Colonic mucosa (tissue), 4 donors: Measurements from ENCODE around the gene AFMID. TPM values are rescaled to one million over a fixed set of nuclear protein-coding genes. Genes with fewer than 3 reads are reported as not detected.

ENCODE experiments used
- DNase-seq: peaks from one replicate; pipeline ENCODE4 v3.0.0-alpha.2; 2020
- H3K27ac ChIP-seq: fragments of 200-600 bp; one replicate; pipeline ENCODE4 v1.8.0; 2021
- H3K27me3 ChIP-seq: fragments of 200-600 bp; one replicate; pipeline ENCODE4 v1.8.0; 2021
- H3K36me3 ChIP-seq: fragments of 200-600 bp; one replicate; pipeline ENCODE4 v1.8.0; 2021
- H3K4me1 ChIP-seq: fragments of 200-600 bp; one replicate; pipeline ENCODE4 v1.8.0; 2021; ENCODE audit warnings: mild to moderate bottlenecking
- H3K4me3 ChIP-seq: fragments of 200-600 bp; one replicate; pipeline ENCODE4 v1.8.0; 2021
- H3K9ac ChIP-seq, 2 donors: one replicate each; pipeline ENCODE4 v1.7.0; 2013; ENCODE audit warnings: control low read depth in 2 of 2, low read depth in 2 of 2, low read length in 2 of 2
- H3K9me3 ChIP-seq: fragments of 200-600 bp; one replicate; pipeline ENCODE4 v1.8.0; 2021
- CTCF ChIP-seq: fragments of 200-600 bp; IDR thresholded peaks from one replicate; pipeline ENCODE4 v1.8.0; 2022; ENCODE audit warnings: antibody characterized with exemption, mild to moderate bottlenecking
- intact Hi-C: fragments of 100-400 bp; cut with DNase I; formaldehyde crosslinking; loops from one replicate; pipeline ENCODE4 v1.14.1; 2022
- total RNA-seq, 2 donors: library from RNA; stranded (reverse); fragmentation: NEBNext Ultra II Directional in 1 of 2; extraction: Animal tissue kit (Norgen Biotek cat#: 25700) in 1 of 2; gene quantifications; one replicate each; pipeline ENCODE4 v1.2.1, GENCODE V29; 2021
- donor health status: healthy.
- donor health status: DM: no; HTN: no; CAD: no.
- donor health status: DM: no; HTN: no; CAD: no.

AFMID gene
- total RNA-seq, 2 donors from 2014 or later: 30.6 to 33.3 TPM

GRCh38 chr17:78255953-78256706, 69.0 kb downstream of the AFMID start:
- Histone ChIP-seq H3K9me3 (no peaks in the 10 kb centered on the region), H3K4me3 (no peak overlapping the region), H3K9ac (no peak overlapping the region), H3K36me3 (no peaks in the 10 kb centered on the region), H3K27me3 (no peaks in the 10 kb centered on the region), H3K27ac (no peak overlapping the region), H3K4me1 (peaks cover 15% of the 10 kb centered on the region)
- intact Hi-C loops: no loop called here
- no peak for TF ChIP-seq CTCF
- no peak for DNase-seq

GRCh38 chr17:78256707-78257591, 69.8 kb downstream of the AFMID start:
- Histone ChIP-seq H3K36me3 (no peaks in the 10 kb centered on the region), H3K27ac (no peak overlapping the region), H3K27me3 (no peaks in the 10 kb centered on the region), H3K4me1 (peaks cover 7% of the 10 kb centered on the region), H3K4me3 (no peak overlapping the region), H3K9ac (no peak overlapping the region), H3K9me3 (no peaks in the 10 kb centered on the region)
- intact Hi-C loops: no loop called here
- no peak for DNase-seq
- TF ChIP-seq CTCF: no peak

Other genes with a start within 250 kb of the AFMID start
- gene TNRC6C, start 228.7 kb upstream of the AFMID start, total RNA-seq: 1 to 10 TPM; 8.9 to 9.0 TPM
- gene TMC6, start 58.6 kb upstream of the AFMID start, total RNA-seq: 100 to 1,000 TPM; 108 to 159 TPM
- gene TMC8, start 56.6 kb upstream of the AFMID start, total RNA-seq: 1 to 10 TPM; 5.3 to 5.4 TPM
- under 1 TPM in 1 of 2 donors, not detected in 1; 0.20 TPM for gene C17orf99, start 41.0 kb upstream of the AFMID start, total RNA-seq
- gene SYNGR2, start 18.8 kb upstream of the AFMID start, total RNA-seq: 100 to 1,000 TPM; 256 to 395 TPM
- 100 to 1,000 TPM in 1 of 2 donors, 10 to 100 TPM in 1; 37.7 to 135 TPM for gene TK1, start 310 bp upstream of the AFMID start, total RNA-seq
- 10 to 100 TPM; 15.2 to 77.1 TPM for gene BIRC5, start 26.9 kb downstream of the AFMID start, total RNA-seq
- gene TMEM235, start 44.3 kb downstream of the AFMID start, total RNA-seq: not detected
- gene SOCS3, start 172.7 kb downstream of the AFMID start, total RNA-seq: 10 to 100 TPM; 19.7 to 29.4 TPM
- 10 to 100 TPM; 33.3 to 40.2 TPM for gene PGS1, start 191.3 kb downstream of the AFMID start, total RNA-seq